Kidney epithelial cell (primary cell): ENCODE results near the gene OBSL1. TPM values are rescaled to one million over a fixed set of nuclear protein-coding genes. Genes with fewer than 3 reads are reported as not detected.
A peak's percentile ranks its signal among the peaks of the same experiment; 100 is the strongest.

Experiments used
- DNase-seq: peaks from one replicate; pipeline ENCODE4 v3.0.0-alpha.2; 2010; ENCODE audit warnings: low read depth
- H3K27me3 ChIP-seq: 2 replicates; pipeline ENCODE4 v1.6.0; 2011; ENCODE audit warnings: low read length; ENCODE audit not compliant: control insufficient read depth, insufficient read depth
- H3K36me3 ChIP-seq: 2 replicates; pipeline ENCODE4 v1.5.1; 2011; ENCODE audit warnings: low read length; ENCODE audit not compliant: control insufficient read depth, insufficient read depth
- H3K4me3 ChIP-seq: 2 replicates; pipeline ENCODE4 v1.5.1; 2011; ENCODE audit warnings: low read depth, mild to moderate bottlenecking, control low read depth, low read length
- total RNA-seq: library from RNA; depleted of rRNA; stranded (reverse); fragments of >200 nt; gene quantifications from 2 replicates; pipeline ENCODE4 v1.2.3, GENCODE V29; 2015
- TF ChIP-seq, protein P1 (sequence below): IDR thresholded peaks from 2 replicates; pipeline ENCODE4 v1.5.1; 2011; ENCODE audit warnings: mild to moderate bottlenecking, moderate library complexity, low read length, control low read depth, inconsistent platforms; ENCODE audit not compliant: insufficient read depth, poor library complexity, severe bottlenecking

Gene OBSL1
- total RNA-seq, 1 donor from 2014 or later: 39.8 TPM

DNA sequence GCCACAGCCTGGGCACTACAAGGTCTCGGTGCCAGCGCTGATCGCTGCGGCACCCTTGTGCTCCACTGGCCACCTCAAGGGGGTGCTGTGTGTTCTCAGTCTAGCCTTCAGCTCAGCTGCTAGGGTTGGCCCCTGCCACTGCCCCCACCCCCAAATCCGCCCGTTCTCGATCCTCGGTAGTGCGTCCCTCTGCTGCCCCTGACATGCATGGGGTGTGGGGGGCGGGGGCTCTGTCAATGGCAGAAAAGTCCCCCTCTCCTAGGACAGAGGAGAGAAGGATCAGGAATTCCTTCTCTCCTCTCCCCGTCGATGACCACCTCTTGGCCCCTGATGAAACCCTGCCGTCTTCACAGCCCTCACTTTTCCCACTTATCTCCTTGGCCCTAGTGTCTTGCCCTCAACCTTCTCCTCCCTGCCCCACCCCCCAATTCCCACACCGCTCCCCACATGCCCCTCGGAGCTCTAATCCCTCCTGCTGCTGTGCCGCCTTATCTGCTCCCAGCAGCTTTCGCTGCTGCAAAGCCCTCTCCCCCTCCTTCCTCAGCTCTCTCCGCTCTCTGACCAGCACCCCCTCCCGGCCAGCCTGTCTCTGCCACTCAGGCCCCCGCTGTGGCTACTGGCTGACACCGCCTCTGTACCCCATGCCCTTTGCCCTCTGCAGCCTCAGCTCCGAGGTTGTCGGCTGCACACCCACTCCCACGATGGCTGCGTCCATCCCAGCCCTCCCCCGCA is 61.4 kb downstream of the OBSL1 start:
- H3K36me3 ChIP-seq: peaks cover 1% of the 10 kb centered on the region
- TF ChIP-seq, protein P1, sequence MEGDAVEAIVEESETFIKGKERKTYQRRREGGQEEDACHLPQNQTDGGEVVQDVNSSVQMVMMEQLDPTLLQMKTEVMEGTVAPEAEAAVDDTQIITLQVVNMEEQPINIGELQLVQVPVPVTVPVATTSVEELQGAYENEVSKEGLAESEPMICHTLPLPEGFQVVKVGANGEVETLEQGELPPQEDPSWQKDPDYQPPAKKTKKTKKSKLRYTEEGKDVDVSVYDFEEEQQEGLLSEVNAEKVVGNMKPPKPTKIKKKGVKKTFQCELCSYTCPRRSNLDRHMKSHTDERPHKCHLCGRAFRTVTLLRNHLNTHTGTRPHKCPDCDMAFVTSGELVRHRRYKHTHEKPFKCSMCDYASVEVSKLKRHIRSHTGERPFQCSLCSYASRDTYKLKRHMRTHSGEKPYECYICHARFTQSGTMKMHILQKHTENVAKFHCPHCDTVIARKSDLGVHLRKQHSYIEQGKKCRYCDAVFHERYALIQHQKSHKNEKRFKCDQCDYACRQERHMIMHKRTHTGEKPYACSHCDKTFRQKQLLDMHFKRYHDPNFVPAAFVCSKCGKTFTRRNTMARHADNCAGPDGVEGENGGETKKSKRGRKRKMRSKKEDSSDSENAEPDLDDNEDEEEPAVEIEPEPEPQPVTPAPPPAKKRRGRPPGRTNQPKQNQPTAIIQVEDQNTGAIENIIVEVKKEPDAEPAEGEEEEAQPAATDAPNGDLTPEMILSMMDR: peak; percentile 81
- DNase-seq: no peak
- peaks cover 55% of the 10 kb centered on the region for H3K27me3 ChIP-seq
- no peak overlapping the region for H3K4me3 ChIP-seq

GRCh38 chr2:219508971-219509779 is 62.2 kb downstream of the OBSL1 start:
- Histone ChIP-seq H3K27me3 (peaks cover 47% of the 10 kb centered on the region), H3K4me3 (no peak overlapping the region), H3K36me3 (peaks cover 1% of the 10 kb centered on the region)
- TF ChIP-seq, protein P1: no peak
- DNase-seq: no peak

GRCh38 chr2:219508444-219508734 is 63.0 kb downstream of the OBSL1 start:
- H3K4me3 ChIP-seq: no peak overlapping the region
- no peak for DNase-seq
- peaks cover 39% of the 10 kb centered on the region for H3K27me3 ChIP-seq
- TF ChIP-seq, protein P1: no peak
- peaks cover 3% of the 10 kb centered on the region for H3K36me3 ChIP-seq

DNA sequence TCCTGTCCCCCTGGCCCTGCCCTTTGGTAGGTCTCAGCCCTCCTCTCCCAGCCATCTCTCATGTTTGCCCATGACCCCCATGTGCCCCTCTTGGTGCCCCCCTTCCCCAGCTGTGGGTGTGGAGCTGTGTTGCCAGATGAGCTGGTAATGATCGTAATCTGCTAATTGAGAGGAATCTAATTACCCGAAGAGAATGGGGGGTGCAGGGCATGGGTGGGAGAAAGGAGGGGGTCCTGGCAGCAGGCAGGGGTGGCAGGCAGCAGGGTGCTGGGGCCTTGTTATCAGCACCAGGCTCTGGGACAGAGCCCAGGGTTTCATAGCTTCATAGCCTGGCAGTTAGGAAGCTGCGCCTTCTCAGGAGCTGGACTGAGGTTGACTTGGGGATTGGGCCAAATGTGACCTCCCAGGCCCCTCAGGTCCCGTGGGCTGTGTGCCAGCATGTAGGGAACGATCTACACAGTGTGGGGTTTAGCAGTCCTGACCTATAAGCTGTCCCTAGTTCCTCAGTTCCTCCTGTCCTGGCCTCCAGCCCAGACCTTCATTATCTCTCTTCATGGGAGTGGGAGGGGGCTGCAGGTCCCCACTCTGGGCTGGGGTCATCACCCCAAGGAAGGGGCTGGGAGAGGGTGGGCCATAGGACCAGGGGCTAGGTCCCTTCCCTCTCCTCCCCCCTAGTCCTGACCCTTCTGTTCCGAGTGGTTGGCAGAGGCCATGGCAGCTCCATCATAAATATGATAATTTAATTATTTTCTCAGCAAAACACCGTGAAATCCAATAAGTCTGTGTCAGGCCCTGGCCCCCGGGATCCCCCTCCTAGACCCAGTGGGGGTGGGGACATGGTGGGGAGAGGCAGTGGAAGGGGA is 63.5 kb downstream of the OBSL1 start:
- Histone ChIP-seq H3K4me3 (no peak overlapping the region), H3K27me3 (peaks cover 34% of the 10 kb centered on the region), H3K36me3 (peaks cover 3% of the 10 kb centered on the region)
- no peak for DNase-seq
- TF ChIP-seq, protein P1: no peak

- no peak for DNase-seq
- Histone ChIP-seq H3K4me3 (no peak overlapping the region), H3K36me3 (peaks cover 4% of the 10 kb centered on the region), H3K27me3 (peaks cover 26% of the 10 kb centered on the region)
- TF ChIP-seq, protein P1: no peak
These were observed 64.4 kb downstream of the OBSL1 start for GRCh38 chr2:219506802-219507526.
